Esophagus muscularis mucosa (tissue), 3 donors: Measurements from ENCODE around the gene PLCB2.

Experiments
- CTCF ChIP-seq, 3 experiments: fragments of 200-600 bp in 2 of 3; fragments of 450-650 bp in 1 of 3; sonication (generic) in 2 of 3; IDR thresholded peaks; one replicate each; pipeline ENCODE4 v1.5.1; 2017 to 2019; ENCODE audit warnings: antibody characterized with exemption in 3 of 3, mild to moderate bottlenecking in 2 of 3, moderate library complexity in 1 of 3
- POLR2A ChIP-seq: fragments of 450-650 bp; IDR thresholded peaks from one replicate; pipeline ENCODE4 v1.6.1; 2017; ENCODE audit warnings: antibody characterized with exemption, moderate library complexity, mild to moderate bottlenecking, low read depth
- POLR2AphosphoS5 ChIP-seq, 2 donors: sonication (generic); formaldehyde crosslinking; IDR thresholded peaks; one replicate each; pipeline ENCODE4 v1.6.1; 2017; ENCODE audit warnings: antibody characterized with exemption in 2 of 2

- TF ChIP-seq CTCF (IDR thresholded peaks at IDR 0.05) (no peak), POLR2AphosphoS5 (IDR thresholded peaks at IDR 0.05) (no peak), POLR2A (no peak)
Observed at GRCh38 chr15:40242601-40243000, 65.1 kb downstream of the PLCB2 start.
